Erythroblast (primary cell): ENCODE data around the gene ARHGAP45.

Experiments used
- GATA1 ChIP-seq: IDR thresholded peaks from 2 replicates; pipeline ENCODE4 v1.6.1; 2011; ENCODE audit warnings: low read depth, mild to moderate bottlenecking, control low read depth, low read length, moderate library complexity
- POLR2A ChIP-seq: IDR thresholded peaks from 2 replicates; pipeline ENCODE4 v1.6.1; 2011; ENCODE audit warnings: mild to moderate bottlenecking, low read length

DNA sequence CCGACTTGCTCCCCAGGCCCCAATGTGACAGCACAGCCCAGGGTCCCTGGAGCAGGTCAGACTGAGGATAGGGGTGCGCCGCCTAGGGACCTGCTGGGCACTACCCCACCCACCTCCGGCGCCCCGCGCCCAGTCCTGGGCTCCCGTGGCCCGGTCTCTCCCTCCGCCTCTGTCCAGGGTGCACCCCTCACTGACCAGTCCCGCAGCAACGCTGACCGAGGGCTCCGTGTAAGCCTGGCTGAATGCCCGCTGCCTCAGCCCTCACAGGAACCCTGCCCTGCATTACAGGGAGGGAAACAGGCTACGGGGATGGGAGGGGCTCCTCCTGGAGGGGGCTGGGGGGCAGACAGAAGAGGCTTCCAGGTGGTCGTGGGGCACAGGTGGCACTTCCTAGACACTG lies 68.5 kb downstream of the ARHGAP45 start:
- TF ChIP-seq POLR2A (no peak), GATA1 (no peak)
